GM23338 (cell line): ENCODE measurements around the gene MAPKAPK2. TPM values are rescaled to one million over a fixed set of nuclear protein-coding genes. Genes with fewer than 3 reads are reported as not detected.

Source experiments
- ATAC-seq: fragments of 200-7000 bp; cut with Tn5 transposase; 3 replicates; pipeline ENCODE4 v1.9.1; 2020
- DNase-seq: peaks from one replicate; pipeline ENCODE4 v3.0.0-alpha.2; 2015; ENCODE audit warnings: low spot score
- H2AFZ ChIP-seq: fragments of 200-600 bp; sonication (generic); 2 replicates; pipeline ENCODE4 v1.8.0; 2016; ENCODE audit warnings: antibody characterized with exemption, mild to moderate bottlenecking, moderate library complexity
- H3F3A ChIP-seq: fragments of 200-600 bp; sonication (generic); replicated peaks from 2 replicates; pipeline ENCODE4 v1.8.0; 2017; ENCODE audit warnings: antibody characterized with exemption, mixed run types, low read depth
- H3K27ac ChIP-seq: fragments of 200-600 bp; sonication (generic); 2 replicates; pipeline ENCODE4 v1.6.1; 2016; ENCODE audit warnings: low read depth
- H3K27me3 ChIP-seq: fragments of 200-600 bp; sonication (generic); 2 replicates; pipeline ENCODE4 v1.8.0; 2016; ENCODE audit warnings: mild to moderate bottlenecking, mixed run types, moderate library complexity; ENCODE audit not compliant: insufficient read depth
- H3K36me3 ChIP-seq: fragments of 200-600 bp; sonication (generic); 2 replicates; pipeline ENCODE4 v1.8.0; 2016; ENCODE audit warnings: mild to moderate bottlenecking; ENCODE audit not compliant: insufficient read depth
- H3K4me1 ChIP-seq: fragments of 200-600 bp; sonication (generic); 2 replicates; pipeline ENCODE4 v1.8.0; 2016; ENCODE audit warnings: mild to moderate bottlenecking, moderate library complexity; ENCODE audit not compliant: insufficient read depth
- H3K4me2 ChIP-seq: fragments of 200-600 bp; sonication (generic); 2 replicates; pipeline ENCODE4 v1.7.1; 2017; ENCODE audit warnings: mixed run types
- H3K4me3 ChIP-seq: fragments of 200-600 bp; sonication (generic); 2 replicates; pipeline ENCODE4 v1.6.1; 2016; ENCODE audit warnings: mixed run types
- H3K79me2 ChIP-seq: fragments of 200-600 bp; sonication (generic); replicated peaks from 2 replicates; pipeline ENCODE4 v1.8.0; 2017; ENCODE audit warnings: mild to moderate bottlenecking; ENCODE audit not compliant: insufficient read depth
- H3K9me2 ChIP-seq: fragments of 200-600 bp; sonication (generic); 2 replicates; pipeline ENCODE4 v1.8.0; 2017; ENCODE audit not compliant: insufficient read depth
- H4K20me1 ChIP-seq: fragments of 200-600 bp; sonication (generic); replicated peaks from 2 replicates; pipeline ENCODE4 v1.8.0; 2017; ENCODE audit warnings: mild to moderate bottlenecking; ENCODE audit not compliant: insufficient read depth
- H3K27ac Mint-ChIP-seq: 2 replicates; pipeline ENCODE4 v1.8.0; 2020; ENCODE audit warnings: inconsistent platforms, mild to moderate bottlenecking, moderate library complexity, mixed read lengths
- H3K27me3 Mint-ChIP-seq: 3 replicates; pipeline ENCODE4 v1.8.0; 2022; ENCODE audit warnings: low read depth, mild to moderate bottlenecking, moderate library complexity, mixed read lengths, inconsistent platforms; ENCODE audit not compliant: insufficient read depth, poor library complexity
- H3K36me3 Mint-ChIP-seq: 3 replicates; pipeline ENCODE4 v1.8.0; 2021; ENCODE audit warnings: low read depth, mild to moderate bottlenecking, inconsistent platforms, moderate library complexity, mixed read lengths
- H3K4me1 Mint-ChIP-seq: 3 replicates; pipeline ENCODE4 v1.8.0; 2020; ENCODE audit warnings: mild to moderate bottlenecking, inconsistent platforms, mixed read lengths
- H3K4me3 Mint-ChIP-seq: 3 replicates; pipeline ENCODE4 v1.8.0; 2021; ENCODE audit warnings: moderate library complexity, mild to moderate bottlenecking, inconsistent platforms, mixed read lengths
- H3K9me3 Mint-ChIP-seq: 3 replicates; pipeline ENCODE4 v1.8.0; 2020; ENCODE audit warnings: moderate library complexity, mild to moderate bottlenecking, inconsistent platforms, mixed read lengths
- CREB1 ChIP-seq: fragments of 250-450 bp; sonication (Bioruptor Pico); IDR thresholded peaks from 2 replicates; pipeline ENCODE4 v1.5.0; 2020; ENCODE audit warnings: low read depth, mild to moderate bottlenecking, moderate library complexity
- CTCF ChIP-seq, 2 experiments: fragments of 200-600 bp in 1 of 2; sonication (generic) in 1 of 2; conservative IDR thresholded peaks; 2 replicates each; pipeline versions ENCODE4 v1.5.1 to v1.6.1; 2016 to 2017; ENCODE audit warnings: antibody characterized with exemption in 2 of 2, low read depth in 2 of 2, mild to moderate bottlenecking in 2 of 2, moderate library complexity in 1 of 2
- EZH2 ChIP-seq: fragments of 200-600 bp; sonication (generic); IDR thresholded peaks from one replicate; pipeline ENCODE4 v1.8.0; 2017; ENCODE audit warnings: antibody characterized with exemption, mild to moderate bottlenecking, low read depth; ENCODE audit not compliant: unreplicated experiment
- EZH2phosphoT487 ChIP-seq: fragments of 200-600 bp; sonication (generic); IDR thresholded peaks from one replicate; pipeline ENCODE4 v1.8.1; 2018; ENCODE audit warnings: antibody characterized with exemption; ENCODE audit not compliant: unreplicated experiment
- JUNB ChIP-seq: IDR thresholded peaks from one replicate; pipeline ENCODE4 v1.6.1; 2016; ENCODE audit warnings: antibody characterized with exemption; ENCODE audit not compliant: unreplicated experiment
- NANOG ChIP-seq: IDR thresholded peaks from 2 replicates; pipeline ENCODE4 v1.6.1; 2016; ENCODE audit warnings: antibody characterized with exemption, borderline replicate concordance
- POLR2AphosphoS5 ChIP-seq: IDR thresholded peaks from 2 replicates; pipeline ENCODE4 v1.6.1; 2016; ENCODE audit warnings: antibody characterized with exemption, low read depth
- STAT1 ChIP-seq: IDR thresholded peaks from one replicate; pipeline ENCODE4 v1.6.1; 2016; ENCODE audit warnings: antibody characterized with exemption; ENCODE audit not compliant: unreplicated experiment
- ZNF114 ChIP-seq: fragments of 250-450 bp; sonication (Bioruptor Pico); IDR thresholded peaks from 2 replicates; pipeline ENCODE4 v1.5.0; 2020; ENCODE audit warnings: mild to moderate bottlenecking, moderate library complexity
- ZNF331 ChIP-seq: fragments of 250-450 bp; sonication (Bioruptor Pico); IDR thresholded peaks from 2 replicates; pipeline ENCODE4 v1.5.0; 2020; ENCODE audit warnings: low read depth, mild to moderate bottlenecking, moderate library complexity
- ZNF462 ChIP-seq: fragments of 250-450 bp; sonication (Bioruptor Pico); IDR thresholded peaks from 2 replicates; pipeline ENCODE4 v1.5.0; 2020; ENCODE audit warnings: mild to moderate bottlenecking, moderate library complexity
- polyA plus RNA-seq: library from polyadenylated mRNA; unstranded; fragments of >200 nt; fragmentation: Nextera tagmentation; extraction: Ambion mirVana; gene quantifications from 2 replicates; pipeline ENCODE4 v1.2.1, GENCODE V29; 2016
- total RNA-seq: library from RNA; depleted of rRNA; stranded (reverse); fragments of >200 nt; shearing (Covaris generic); gene quantifications from 2 replicates; pipeline ENCODE4 v1.2.3, GENCODE V29; 2014
- TF ChIP-seq, protein P1 (sequence below): IDR thresholded peaks from one replicate; pipeline ENCODE4 v1.6.1; 2018; ENCODE audit warnings: antibody characterized with exemption; ENCODE audit not compliant: unreplicated experiment

MAPKAPK2 gene
- total and polyA plus RNA-seq, 2 experiments from 2014 or later, result 10.1 to 30.4 TPM

DNA sequence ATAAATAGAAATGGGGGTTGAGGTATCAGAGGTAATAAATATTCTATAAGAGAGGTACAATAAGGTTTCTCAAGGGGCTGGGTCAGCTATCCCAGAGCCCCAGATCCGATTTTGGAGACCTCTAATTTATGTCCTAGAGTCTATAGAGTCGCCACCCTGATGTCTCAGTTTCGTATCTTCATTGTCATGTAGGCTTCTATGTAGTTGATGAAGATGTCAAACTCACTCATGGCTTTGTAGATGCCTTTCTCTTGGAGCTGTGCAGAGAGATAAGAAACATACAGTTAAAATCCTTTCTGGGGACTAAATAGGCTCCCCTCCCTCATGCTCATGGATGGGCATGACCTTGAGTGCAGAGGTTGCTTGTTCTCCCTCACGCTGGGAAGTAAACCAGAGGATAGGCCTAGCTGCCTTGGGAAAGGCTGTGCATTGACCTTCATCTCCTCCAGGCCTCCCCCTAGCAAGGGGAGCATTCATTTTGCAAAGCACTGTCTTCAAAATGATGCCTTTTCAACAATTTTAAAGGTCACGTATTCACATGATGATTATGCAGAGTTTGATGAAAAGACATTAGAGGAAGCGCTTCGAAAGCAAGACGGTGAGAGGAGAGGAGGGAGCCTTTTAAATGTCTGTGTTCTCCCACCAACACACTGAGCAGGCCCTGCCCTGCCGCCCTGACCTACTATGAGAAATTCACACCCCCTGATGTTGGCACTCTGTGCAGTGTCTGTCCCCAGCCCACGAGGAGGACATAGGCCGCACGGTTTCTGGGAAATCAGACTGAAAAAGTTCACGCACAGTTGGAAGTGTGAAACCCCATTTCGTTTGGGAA lies 84.0 kb downstream of the MAPKAPK2 start (continued):
- TF ChIP-seq, protein P1, sequence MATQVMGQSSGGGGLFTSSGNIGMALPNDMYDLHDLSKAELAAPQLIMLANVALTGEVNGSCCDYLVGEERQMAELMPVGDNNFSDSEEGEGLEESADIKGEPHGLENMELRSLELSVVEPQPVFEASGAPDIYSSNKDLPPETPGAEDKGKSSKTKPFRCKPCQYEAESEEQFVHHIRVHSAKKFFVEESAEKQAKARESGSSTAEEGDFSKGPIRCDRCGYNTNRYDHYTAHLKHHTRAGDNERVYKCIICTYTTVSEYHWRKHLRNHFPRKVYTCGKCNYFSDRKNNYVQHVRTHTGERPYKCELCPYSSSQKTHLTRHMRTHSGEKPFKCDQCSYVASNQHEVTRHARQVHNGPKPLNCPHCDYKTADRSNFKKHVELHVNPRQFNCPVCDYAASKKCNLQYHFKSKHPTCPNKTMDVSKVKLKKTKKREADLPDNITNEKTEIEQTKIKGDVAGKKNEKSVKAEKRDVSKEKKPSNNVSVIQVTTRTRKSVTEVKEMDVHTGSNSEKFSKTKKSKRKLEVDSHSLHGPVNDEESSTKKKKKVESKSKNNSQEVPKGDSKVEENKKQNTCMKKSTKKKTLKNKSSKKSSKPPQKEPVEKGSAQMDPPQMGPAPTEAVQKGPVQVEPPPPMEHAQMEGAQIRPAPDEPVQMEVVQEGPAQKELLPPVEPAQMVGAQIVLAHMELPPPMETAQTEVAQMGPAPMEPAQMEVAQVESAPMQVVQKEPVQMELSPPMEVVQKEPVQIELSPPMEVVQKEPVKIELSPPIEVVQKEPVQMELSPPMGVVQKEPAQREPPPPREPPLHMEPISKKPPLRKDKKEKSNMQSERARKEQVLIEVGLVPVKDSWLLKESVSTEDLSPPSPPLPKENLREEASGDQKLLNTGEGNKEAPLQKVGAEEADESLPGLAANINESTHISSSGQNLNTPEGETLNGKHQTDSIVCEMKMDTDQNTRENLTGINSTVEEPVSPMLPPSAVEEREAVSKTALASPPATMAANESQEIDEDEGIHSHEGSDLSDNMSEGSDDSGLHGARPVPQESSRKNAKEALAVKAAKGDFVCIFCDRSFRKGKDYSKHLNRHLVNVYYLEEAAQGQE, result no peak
- TF ChIP-seq POLR2AphosphoS5 (no peak), JUNB (no peak), CTCF (conservative IDR thresholded peaks at IDR 0.05; ENCODE audit: low read depth in 2 of 2) (no peak), STAT1 (no peak), NANOG (no peak), ZNF114 (no peak), CREB1 (CRISPR knock-in tag) (no peak), ZNF331 (CRISPR knock-in tag) (no peak)

DNA sequence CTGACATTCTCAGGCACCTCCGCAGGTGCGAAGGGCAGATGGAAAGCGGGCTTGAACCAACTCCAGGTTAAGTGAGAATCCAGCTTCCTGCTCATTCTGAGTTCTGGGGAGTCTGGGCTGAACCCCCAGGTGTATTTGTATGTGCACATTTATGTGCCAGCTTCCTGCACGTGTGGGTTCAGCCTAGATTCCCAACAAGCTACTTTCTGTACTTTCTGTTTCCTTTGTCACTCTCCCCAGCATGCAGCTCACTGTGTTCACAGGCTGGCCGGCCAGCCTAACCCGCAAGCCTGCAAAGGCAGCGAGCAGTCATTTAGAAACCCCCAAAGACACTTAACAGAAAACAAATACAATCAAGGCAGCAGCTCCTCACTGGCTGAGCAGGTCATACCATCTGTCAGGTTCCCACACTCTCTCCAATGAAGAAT lies 84.6 kb downstream of the MAPKAPK2 start:
- Histone ChIP-seq H2AFZ (peak overlapping the region; percentile 76), H3K4me2 (no peak overlapping the region)
- TF ChIP-seq JUNB, result no peak
- TF ChIP-seq EZH2, result no peak
- TF ChIP-seq ZNF462 (CRISPR knock-in tag), result no peak
- no peak for TF ChIP-seq EZH2phosphoT487

More for the DNA sequence above, 84.6 kb downstream of the MAPKAPK2 start:
- Mint-ChIP-seq H3K9me3 (no peaks in the 10 kb centered on the region), H3K4me1 (peaks cover 27% of the 10 kb centered on the region), H3K36me3 (no peaks in the 10 kb centered on the region), H3K27ac (no peak overlapping the region), H3K27me3 (peaks cover 8% of the 10 kb centered on the region), H3K4me3 (no peak overlapping the region)
- no peaks in the 10 kb centered on the region; the same call in 1 of the 2 replicates for H3K9me2 ChIP-seq
- ATAC-seq (no peak; the same call in 2 of the 3 replicates), DNase-seq (no peak)
- no peaks in the 10 kb centered on the region for H3K27me3 ChIP-seq
- H3F3A ChIP-seq, result no peaks in the 10 kb centered on the region
- no peak overlapping the region for H3K27ac ChIP-seq
- H3K4me3 ChIP-seq, result no peak overlapping the region
- H3K36me3 ChIP-seq, result no peaks in the 10 kb centered on the region
- no peaks in the 10 kb centered on the region for H3K79me2 ChIP-seq
- H4K20me1 ChIP-seq, result no peaks in the 10 kb centered on the region
- peaks cover 16% of the 10 kb centered on the region; the same call in 1 of the 2 replicates for H3K4me1 ChIP-seq
